HG02571 (cell line): Measurements from ENCODE around the gene ATR.
"Not testable (repeated sequence)": the region's sequence is repeated elsewhere in the genome, so short reads cannot be mapped to it uniquely, and the experiment has no call there.

ENCODE experiments used
- ATAC-seq: cut with Tn5 transposase; IDR thresholded peaks from one replicate; pipeline ENCODE4 v1.9.1; 2021; ENCODE audit warnings: mild to moderate bottlenecking, moderate library complexity; ENCODE audit not compliant: unreplicated experiment

The ATR gene

GRCh38 chr3:142459096-142459495 lies 119.4 kb downstream of the ATR start:
- no peak for ATAC-seq

GRCh38 chr3:142450881-142451280 lies 127.7 kb downstream of the ATR start:
- ATAC-seq = no peak

- no peak for ATAC-seq
These were observed 128.3 kb downstream of the ATR start for GRCh38 chr3:142450189-142450588.

GRCh38 chr3:142447852-142448823 lies 130.4 kb downstream of the ATR start, which contains the start of gene XRN1:
XRN1 (minus strand) TSS chr3:142448037; CDS start chr3:142447944, 93 bp downstream.
- ATAC-seq = peak; percentile 84

- peak; percentile 32 for ATAC-seq
These were observed 131.2 kb downstream of the ATR start for GRCh38 chr3:142447301-142447851.

- peak; percentile 47 for ATAC-seq
These were observed 132.7 kb downstream of the ATR start for GRCh38 chr3:142445816-142446254.

GRCh38 chr3:142444343-142444742 lies 134.2 kb downstream of the ATR start:
- ATAC-seq = no peak

GRCh38 chr3:142443060-142443459 lies 135.5 kb downstream of the ATR start:
- ATAC-seq = not testable (repeated sequence)

GRCh38 chr3:142439499-142440220 lies 138.9 kb downstream of the ATR start:
- not testable (repeated sequence) for ATAC-seq

GRCh38 chr3:142438096-142438495 lies 140.4 kb downstream of the ATR start:
- ATAC-seq = not testable (repeated sequence)

GRCh38 chr3:142436951-142437585 lies 141.5 kb downstream of the ATR start:
- ATAC-seq = no peak

GRCh38 chr3:142434503-142434902 lies 144.0 kb downstream of the ATR start:
- no peak for ATAC-seq

- ATAC-seq = no peak
These were observed 145.4 kb downstream of the ATR start for GRCh38 chr3:142433110-142433509.

GRCh38 chr3:142429582-142429981 lies 149.0 kb downstream of the ATR start:
- no peak for ATAC-seq

- no peak for ATAC-seq
These were observed 153.8 kb downstream of the ATR start for GRCh38 chr3:142424754-142425153.

GRCh38 chr3:142418926-142419592 lies 159.5 kb downstream of the ATR start:
- no peak for ATAC-seq

GRCh38 chr3:142417302-142417701 lies 161.2 kb downstream of the ATR start:
- ATAC-seq = no peak

GRCh38 chr3:142400537-142400936 lies 178.0 kb downstream of the ATR start:
- ATAC-seq = not testable (repeated sequence)
